Tongue (tissue), 3 donors: ENCODE data around the gene FBXO34. TPM values are rescaled to one million over a fixed set of nuclear protein-coding genes. Genes with fewer than 3 reads are reported as not detected.
A peak's percentile ranks its signal among the peaks of the same experiment; 100 is the strongest.

ENCODE experiments used
- DNase-seq: peaks from one replicate; pipeline ENCODE4 v3.0.0-alpha.2; 2015
- small RNA-seq: library from RNA; depleted of rRNA; stranded (forward); fragments of <200 nt; gene quantifications from one replicate; pipeline ENCODE3, GENCODE V24; 2014; ENCODE audit warnings: low replicate concordance
- total RNA-seq: library from RNA; depleted of rRNA; stranded (reverse); fragments of >200 nt; gene quantifications from one replicate; pipeline ENCODE4 v1.2.3, GENCODE V29; 2014

The FBXO34 gene
- total RNA-seq, 1 donor from 2014 or later = 40.7 TPM

DNA sequence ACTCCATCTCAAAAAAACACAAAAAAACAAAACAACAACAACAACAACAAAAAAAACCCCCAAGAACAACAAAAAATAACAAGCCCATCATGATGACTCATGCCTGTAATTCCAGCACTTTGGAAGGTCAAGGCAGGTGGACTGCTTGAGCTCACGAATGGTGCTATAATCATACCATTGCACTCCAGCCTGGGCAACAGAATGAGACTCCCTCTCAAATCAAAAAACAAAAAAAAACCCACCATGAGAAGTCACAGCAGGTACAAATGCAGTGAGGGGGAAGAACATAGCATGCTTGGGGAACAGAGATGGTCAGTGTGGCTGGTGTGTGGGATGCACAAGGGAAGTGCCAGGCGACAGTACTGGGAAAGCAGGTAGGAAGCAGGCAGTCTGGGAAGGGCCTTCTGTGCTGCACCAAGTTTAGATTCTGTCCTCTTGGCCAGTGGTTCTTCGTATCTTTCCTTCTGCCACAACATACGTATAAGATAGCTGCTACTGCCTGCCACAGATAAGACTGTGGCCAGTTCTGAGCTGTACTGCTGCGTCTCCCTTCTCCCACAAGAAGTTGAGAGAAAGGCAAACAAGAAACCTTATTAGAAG, 112.4 kb downstream of the FBXO34 start:
- no peak for DNase-seq

DNA sequence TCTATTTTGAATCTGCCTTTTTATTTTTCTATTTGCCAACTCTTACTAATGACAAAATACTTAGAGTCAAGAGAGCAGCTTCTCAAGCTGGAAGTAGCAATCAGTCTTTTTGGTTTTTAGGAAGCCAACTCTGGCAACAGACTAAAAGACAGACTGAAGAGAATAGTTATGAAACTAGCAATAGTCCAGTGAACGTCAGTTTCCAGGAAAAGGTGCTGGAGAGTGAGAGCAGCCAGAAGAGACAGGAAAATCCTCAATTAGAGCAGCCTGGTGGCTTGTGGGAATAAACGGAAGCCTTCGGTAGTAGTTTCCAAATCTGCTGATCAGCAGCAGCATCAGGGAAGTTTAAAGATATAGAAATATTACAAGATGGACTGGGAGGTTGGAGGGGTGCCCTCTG, 113.3 kb downstream of the FBXO34 start:
- no peak for DNase-seq

DNA sequence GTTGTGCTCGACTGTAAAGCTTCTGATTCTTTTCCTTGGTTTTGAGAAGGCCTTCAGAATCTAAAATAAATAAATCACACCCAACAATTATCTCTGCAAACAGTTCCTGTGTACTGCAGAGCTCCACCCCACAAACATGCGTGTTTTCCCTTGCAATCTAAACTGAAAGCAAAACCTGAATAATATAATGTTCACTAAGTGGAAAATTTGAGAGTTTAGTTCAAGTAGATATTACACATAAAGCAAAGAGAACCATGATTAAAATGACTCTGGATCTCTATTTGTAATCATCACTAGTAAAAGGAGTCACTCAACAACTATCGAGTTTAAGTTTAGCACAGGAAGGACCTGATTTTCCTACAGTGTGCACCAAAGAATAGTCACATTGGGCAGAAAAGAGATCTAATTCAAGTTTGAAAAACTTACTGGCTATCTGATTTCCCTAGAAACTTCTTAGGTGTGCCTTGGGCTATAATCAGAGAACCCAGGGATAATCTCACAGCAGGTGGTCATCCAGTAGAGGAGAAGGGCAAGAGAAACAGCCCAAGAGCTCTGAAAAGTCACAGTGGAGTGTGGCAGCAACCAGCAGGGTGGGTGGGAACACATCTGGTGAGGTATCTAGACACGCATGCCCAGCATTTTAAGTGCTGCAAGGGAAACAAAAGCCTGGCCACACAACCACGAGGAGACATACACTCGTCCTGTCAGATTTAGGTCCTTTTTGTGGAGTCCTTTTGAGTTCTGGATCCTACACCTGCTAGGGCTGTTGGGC, 115.0 kb downstream of the FBXO34 start:
- no peak for DNase-seq

DNA sequence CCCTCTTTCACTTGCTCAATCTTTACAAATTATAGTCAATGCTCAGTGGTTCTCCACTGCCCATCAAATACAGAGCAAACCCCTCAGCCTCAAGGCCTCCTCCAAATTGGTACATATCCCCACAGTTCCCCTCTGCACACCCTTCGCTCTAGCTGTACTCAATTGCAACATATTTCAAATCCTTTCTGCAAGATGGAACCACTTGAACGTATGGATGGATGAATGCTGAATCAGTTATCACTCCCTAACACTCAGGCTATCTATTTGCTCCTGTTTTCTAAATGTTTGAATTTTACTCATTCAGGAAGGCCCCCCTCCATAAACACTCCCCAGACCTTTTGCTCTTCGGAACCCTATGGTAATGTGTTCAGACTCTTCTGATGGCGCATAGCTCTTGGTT, 115.9 kb downstream of the FBXO34 start:
- no peak for DNase-seq

DNA sequence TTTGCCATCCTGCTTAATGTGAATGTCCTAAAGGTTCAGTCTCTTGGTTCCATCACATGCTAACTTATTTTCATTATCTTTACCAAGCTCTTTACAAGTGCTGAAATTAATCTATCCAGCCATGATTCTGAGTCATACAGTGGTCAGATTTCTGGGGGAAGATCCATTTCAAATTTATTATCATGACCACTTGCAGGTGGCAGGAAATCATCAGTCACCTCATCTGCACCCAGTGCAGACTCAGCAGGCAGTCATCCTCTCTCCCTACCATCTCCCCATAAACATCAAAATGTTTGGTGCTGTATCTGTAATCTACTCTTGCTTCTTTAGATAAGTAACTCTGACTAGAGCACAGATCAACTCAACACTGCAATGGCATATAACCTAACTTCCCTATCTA, 116.9 kb downstream of the FBXO34 start:
- DNase-seq = no peak

DNA sequence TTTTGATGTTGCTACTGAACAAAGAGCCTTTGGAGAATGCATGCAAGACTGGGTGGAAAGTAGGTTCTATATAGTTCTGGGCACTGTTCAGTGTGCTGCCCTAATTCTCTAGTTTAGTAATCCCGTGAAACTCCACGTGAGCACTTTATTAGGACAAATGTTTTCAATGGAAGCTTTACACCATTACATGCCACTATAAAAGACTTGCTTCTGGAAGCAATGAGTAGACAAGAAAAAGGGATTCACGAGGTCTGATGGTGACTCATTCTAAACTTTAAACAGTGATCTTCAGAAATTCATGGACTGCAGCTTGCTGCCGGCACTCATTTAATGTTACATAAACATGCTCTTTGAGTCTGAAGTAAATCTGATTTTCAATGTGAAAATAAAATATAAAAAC, 118.1 kb downstream of the FBXO34 start:
- no peak for DNase-seq

DNA sequence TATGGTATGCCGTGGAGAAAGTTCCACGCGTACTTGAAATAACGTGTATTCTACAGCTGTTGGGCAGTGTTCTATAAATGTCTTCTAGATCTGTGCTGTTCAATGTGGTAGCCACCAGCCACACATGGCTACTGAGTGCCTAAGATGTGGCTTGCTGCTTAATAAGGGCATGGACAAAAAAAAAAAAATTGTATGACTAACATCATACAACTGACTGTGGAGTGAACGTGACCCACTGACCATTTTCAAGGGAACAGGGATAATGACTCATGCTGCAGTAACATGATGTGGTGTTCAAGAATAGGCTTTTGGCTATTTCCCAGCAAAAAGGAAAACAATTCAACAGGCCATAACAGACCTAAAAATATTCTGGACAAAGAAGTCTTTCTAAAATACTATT, 127.5 kb downstream of the FBXO34 start:
- DNase-seq = peak; percentile 46

DNA sequence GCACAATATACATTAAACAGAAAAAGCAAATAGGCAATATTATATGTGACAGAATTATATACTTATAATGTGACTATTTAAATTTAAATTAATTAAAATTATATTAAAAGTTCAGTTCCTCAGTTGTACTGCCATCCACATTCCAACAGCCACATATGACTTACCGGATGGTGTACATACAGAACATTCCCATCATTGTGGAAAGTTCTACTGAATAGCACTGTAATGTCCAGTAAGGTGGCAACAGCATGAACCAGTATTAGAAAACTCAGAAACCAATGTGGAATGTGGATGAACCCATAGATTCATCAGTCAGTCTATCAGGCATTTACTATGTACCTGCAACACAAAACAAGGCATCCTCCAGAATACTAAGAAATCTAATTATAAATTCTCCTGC, 128.0 kb downstream of the FBXO34 start:
- DNase-seq = no peak

DNA sequence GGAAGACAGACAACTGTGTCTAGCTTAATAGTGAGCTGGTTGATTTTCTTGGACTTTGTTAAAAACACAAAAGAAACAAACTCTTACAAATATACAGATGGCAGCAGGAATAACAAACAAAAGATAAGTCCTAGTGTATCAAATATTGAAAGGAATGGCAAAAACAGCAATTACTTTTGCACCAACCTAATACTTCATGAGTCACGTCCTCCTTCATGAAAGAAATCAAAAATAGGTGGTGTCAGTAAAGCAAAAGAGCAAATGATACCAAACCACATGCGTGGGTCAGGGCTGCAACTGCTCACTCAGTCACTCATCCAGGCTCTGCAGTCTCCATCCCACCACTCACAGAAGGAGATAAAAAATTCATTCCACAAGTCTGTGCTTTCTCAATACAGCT, 128.6 kb downstream of the FBXO34 start:
- no peak for DNase-seq

DNA sequence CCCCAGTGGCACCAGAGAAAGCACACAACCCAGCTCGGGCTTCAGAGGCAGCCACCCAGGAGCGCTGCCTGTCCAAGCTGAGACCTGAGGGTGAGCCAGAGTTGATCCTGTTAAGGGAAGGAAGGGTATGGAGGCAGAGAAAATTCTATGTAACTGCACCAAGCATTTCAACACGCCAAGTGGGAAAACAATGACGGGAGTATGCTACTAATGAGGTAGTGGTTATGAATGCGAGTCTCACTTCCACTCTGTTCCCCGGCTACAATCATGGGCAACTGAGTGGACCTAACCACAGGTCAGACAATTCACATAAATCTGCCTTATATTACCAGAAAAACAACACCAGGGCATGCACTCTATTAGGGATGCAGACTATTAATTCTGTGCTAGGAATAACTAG, 130.5 kb downstream of the FBXO34 start:
- DNase-seq = no peak

Small RNA genes lying within 50 kb of the gene (small RNA-seq; reads per million reads assigned to genes)
- not detected for gene AL356801.1

Other genes with a start within 250 kb of the FBXO34 start
- gene WDHD1, start 244.3 kb upstream of the FBXO34 start, total RNA-seq = 13.3 TPM
- gene SOCS4, start 244.2 kb upstream of the FBXO34 start, total RNA-seq = 14.0 TPM
- gene MAPK1IP1L, start 219.8 kb upstream of the FBXO34 start, total RNA-seq = 35.1 TPM
- gene LGALS3, start 142.2 kb upstream of the FBXO34 start, total RNA-seq = 114 TPM
- 12.6 TPM for gene DLGAP5, start 79.8 kb upstream of the FBXO34 start, total RNA-seq
- gene ATG14, start 140.4 kb downstream of the FBXO34 start, total RNA-seq = 21.7 TPM
- not detected for gene TBPL2, start 169.2 kb downstream of the FBXO34 start, total RNA-seq